Nucleus accumbens (tissue), 56 donors: ENCODE results near the gene NPR2.

Source experiments
- DNase-seq, 56 donors: peaks; one replicate each; lab custom pipeline; 2025; lab: John Stamatoyannopoulos, UW

The NPR2 gene

GRCh38 chr9:35791297-35791921 lies at the start of gene NPR2:
Gene NPR2, plus strand, starts transcription at chr9:35791591. Its CDS starts 818 bp downstream, at chr9:35792409.
- peak in 8 of 56 donors; percentile 10 to 45 (median 32) for DNase-seq

- no peak for DNase-seq
Measured at GRCh38 chr9:35741740-35742139, 49.7 kb upstream of the NPR2 start.

GRCh38 chr9:35743452-35743851 lies 47.9 kb upstream of the NPR2 start:
- no peak for DNase-seq

GRCh38 chr9:35743880-35744518 lies 47.4 kb upstream of the NPR2 start:
- DNase-seq: no peak

- DNase-seq: no peak
Measured at GRCh38 chr9:35745569-35745968, 45.8 kb upstream of the NPR2 start.

GRCh38 chr9:35746583-35746982 lies 44.8 kb upstream of the NPR2 start:
- DNase-seq: no peak

- peak in 2 of 56 donors; percentile 40 to 43 for DNase-seq
Measured at GRCh38 chr9:35748242-35748857, 43.0 kb upstream of the NPR2 start.

GRCh38 chr9:35748858-35749514 lies 42.4 kb upstream of the NPR2 start, which contains the start of the genes GBA2 and RGP1:
Gene GBA2, minus strand, starts transcription at chr9:35749228. Its CDS starts 524 bp downstream, at chr9:35748704.
Gene RGP1, plus strand, starts transcription at chr9:35749287. Its CDS starts 469 bp downstream, at chr9:35749756.
- peak in 51 of 56 donors; percentile 29 to 86 (median 67) for DNase-seq

GRCh38 chr9:35749515-35750255 lies 41.7 kb upstream of the NPR2 start:
- DNase-seq: peak in 30 of 56 donors; percentile 19 to 73 (median 50)

GRCh38 chr9:35750256-35750531 lies 41.2 kb upstream of the NPR2 start:
- peak in 1 of 56 donors; percentile 16 for DNase-seq

- DNase-seq: no peak
Measured at GRCh38 chr9:35753466-35753865, 37.9 kb upstream of the NPR2 start.

- no peak for DNase-seq
Measured at GRCh38 chr9:35754264-35754663, 37.1 kb upstream of the NPR2 start, which contains the start of gene MSMP. Gene MSMP, minus strand, starts transcription at chr9:35754276. Its CDS starts 147 bp downstream, at chr9:35754129.

GRCh38 chr9:35755071-35755470 lies 36.3 kb upstream of the NPR2 start:
- DNase-seq: no peak

- DNase-seq: peak in 46 of 56 donors; percentile 29 to 83 (median 58)
Measured at GRCh38 chr9:35756275-35757225, 34.8 kb upstream of the NPR2 start.

- peak in 28 of 56 donors; percentile 10 to 70 (median 51) for DNase-seq
Measured at GRCh38 chr9:35757226-35757891, 34.0 kb upstream of the NPR2 start.

- no peak for DNase-seq
Measured at GRCh38 chr9:35757892-35758275, 33.5 kb upstream of the NPR2 start.

- no peak for DNase-seq
Measured at GRCh38 chr9:35758475-35759050, 32.8 kb upstream of the NPR2 start.

GRCh38 chr9:35759795-35760194 lies 31.6 kb upstream of the NPR2 start:
- no peak for DNase-seq
